ENCODE results near the gene SMAD4.
"Not testable (repeated sequence)": the region's sequence is repeated elsewhere in the genome, so short reads cannot be mapped to it uniquely, and the experiment has no call there.

Gene SMAD4

DNA sequence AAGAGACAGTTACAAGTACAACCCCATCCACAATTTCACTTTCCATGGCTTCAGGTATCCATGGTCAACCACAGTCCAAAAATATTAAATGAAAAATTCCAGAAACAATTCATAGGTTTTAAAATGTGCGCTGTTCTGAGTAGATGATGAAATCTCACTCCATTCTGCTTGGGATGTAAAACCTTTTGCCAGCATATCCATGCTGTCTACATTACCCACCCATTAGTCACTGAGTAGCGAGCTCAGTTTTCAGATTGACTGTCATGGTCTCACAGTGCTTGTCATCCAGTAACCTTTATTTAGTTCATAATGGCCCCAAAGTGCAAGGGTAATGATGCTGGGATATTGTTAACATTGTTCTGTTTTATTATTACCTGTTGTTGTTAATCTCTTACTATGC is 40.5 kb downstream of the SMAD4 start:
- no peak for DNase-seq

DNA sequence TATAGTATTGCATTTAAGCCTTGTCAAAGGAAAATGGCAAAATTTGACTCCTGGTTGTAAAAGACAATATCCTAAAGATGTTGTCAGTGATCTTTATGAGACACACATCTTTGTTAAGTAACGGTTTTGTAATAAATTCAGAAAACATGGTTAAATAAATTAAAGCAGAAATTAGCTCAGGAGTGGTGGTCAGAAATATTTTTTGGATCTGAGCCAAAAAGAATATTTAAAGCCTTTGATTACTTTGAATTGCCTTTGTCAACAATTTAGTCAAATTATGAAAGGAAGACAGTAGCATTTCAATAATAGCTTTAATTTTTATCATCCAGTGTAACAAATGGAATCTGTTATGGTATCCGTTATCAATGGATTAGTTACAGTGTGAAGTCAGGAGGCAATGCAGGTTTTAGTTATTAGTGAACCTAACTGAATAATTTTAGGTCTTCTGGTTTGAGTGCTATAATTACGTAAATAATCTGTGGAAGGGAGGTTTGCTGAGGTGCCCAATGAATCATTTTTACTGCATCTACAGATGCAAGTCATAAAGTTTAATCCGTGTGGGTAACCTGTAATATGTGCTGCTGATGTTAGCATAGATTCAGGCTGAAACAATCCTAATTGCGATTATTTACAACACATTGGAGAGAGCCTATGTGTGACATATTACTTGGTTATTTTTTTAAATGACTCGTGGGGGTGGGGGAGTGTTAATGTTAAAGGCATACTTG is 42.7 kb downstream of the SMAD4 start:
- DNase-seq = no peak

DNA sequence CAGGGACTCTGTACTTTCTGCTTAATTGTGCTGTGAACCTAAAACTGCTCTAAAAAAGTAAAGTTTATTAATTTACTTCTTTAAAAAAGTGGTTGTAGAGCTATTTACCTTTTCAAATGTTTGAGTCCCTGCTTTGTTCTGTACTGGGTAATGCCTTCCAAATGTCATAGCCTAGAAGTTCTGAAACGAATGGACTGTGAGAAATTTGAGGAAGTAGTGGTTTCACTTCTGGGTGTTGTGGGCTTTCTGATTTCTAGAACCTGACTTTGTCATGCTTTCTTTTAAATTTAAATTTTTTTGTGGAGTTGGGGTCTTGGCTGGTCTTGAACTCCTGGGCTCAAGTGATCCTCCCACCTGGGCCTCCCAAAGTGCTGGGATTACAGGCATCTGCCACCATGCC is 44.6 kb downstream of the SMAD4 start:
- DNase-seq = no peak

DNA sequence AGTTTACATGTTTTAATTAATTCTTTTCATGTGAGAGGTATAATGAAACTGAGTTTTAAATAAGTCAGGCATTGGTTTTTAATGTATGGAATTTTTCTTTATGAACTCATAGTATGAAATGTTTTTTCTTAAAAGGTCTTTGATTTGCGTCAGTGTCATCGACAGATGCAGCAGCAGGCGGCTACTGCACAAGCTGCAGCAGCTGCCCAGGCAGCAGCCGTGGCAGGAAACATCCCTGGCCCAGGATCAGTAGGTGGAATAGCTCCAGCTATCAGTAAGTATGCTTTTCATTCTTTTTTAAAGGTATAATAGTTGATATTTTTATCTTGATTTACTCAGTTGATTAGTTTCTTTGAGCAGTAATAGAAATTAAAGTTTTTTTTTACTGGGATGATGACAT is 46.5 kb downstream of the SMAD4 start:
- no peak for DNase-seq

DNA sequence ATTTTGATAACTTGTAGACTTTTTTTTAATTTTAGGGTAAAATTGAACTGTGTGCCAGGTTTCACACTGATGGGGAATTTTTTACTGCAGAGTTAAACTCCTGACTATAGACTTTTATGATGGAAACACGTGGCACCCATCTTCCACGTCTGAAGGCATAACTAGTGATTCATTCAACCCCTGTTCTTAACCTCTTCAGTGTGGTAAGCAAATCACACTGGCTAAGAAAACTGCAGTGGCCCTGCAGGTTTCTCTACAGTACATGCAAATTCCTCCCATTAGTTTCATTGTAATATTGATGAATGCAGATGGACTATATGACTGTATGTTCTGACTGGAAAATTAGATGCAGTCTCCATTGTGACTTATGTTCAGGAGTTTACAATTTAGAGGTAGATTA is 47.2 kb downstream of the SMAD4 start:
- no peak for DNase-seq

DNA sequence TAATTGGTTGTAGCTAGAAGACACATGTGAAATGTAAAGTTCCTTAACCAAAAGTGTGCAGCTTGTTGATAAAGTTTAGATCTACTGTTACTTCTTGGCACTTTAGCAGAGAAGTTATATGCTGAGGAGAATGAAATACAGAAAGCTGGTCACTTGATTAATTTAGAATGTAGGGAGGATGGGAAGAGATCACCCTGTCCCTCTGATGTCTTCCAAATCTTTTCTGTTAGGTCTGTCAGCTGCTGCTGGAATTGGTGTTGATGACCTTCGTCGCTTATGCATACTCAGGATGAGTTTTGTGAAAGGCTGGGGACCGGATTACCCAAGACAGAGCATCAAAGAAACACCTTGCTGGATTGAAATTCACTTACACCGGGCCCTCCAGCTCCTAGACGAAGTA is 48.0 kb downstream of the SMAD4 start:
- no peak for DNase-seq

DNA sequence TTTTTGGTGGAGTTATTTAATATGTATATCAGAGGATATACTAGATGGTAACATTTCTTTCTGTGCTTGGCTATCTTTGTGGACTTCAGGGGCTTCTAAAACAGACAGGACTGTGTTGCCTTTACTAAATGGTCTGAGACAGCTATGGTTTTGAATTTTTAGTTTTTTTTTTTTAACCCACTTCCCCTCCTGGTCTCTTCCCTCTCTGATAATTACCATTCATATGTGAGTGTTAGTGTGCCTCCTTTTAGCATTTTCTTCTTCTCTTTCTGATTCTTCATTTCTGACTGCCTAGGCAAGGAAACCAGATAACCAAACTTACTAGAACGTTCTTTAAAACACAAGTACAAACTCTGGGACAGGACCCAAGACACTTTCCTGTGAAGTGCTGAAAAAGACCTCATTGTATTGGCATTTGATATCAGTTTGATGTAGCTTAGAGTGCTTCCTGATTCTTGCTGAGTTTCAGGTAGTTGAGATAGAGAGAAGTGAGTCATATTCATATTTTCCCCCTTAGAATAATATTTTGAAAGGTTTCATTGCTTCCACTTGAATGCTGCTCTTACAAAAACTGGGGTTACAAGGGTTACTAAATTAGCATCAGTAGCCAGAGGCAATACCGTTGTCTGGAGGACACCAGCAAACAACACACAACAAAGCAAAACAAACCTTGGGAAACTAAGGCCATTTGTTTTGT is 52.7 kb downstream of the SMAD4 start:
- DNase-seq = no peak

DNA sequence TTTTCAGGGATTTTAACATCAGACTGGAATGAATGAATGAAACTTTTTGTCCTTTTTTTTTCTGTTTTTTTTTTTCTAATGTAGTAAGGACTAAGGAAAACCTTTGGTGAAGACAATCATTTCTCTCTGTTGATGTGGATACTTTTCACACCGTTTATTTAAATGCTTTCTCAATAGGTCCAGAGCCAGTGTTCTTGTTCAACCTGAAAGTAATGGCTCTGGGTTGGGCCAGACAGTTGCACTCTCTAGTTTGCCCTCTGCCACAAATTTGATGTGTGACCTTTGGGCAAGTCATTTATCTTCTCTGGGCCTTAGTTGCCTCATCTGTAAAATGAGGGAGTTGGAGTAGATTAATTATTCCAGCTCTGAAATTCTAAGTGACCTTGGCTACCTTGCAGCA is 53.4 kb downstream of the SMAD4 start:
- DNase-seq = no peak

DNA sequence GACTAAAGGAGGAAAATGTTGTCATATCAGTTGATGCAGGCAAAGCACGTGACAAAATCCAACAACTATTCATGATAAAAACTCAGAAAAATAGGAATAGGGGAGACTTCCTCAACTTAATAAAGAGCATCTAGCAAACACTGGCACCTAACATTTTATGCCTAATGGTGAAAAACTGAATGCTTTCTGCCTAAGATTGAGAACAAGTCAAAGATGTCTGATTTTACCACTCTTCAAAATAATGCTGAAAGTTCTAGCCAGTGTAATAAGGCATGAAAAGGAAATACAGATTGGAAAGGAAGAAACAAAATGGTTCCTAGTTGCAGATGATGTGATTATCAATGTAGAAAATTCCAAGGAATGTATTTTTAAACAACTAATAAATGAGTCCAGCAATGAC is 58.4 kb downstream of the SMAD4 start:
- DNase-seq = no peak

DNA sequence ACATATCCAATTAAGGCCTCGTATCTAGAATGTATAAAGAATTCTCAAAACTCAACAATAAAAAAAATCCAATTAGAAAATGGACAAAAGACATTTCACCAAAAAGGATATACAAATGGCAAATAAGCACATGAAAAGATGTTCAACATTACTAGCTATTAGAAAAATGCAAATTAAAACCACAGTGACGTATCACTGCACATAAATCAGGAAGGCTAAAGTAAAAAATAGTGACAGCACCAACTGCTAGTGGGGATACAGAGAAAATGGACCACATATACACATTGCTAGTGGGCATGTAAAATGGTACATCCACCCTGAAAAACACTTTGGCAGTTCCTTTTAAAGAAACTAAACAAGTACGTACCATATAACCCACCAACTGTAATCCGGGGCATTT is 59.7 kb downstream of the SMAD4 start:
- DNase-seq = no peak

DNA sequence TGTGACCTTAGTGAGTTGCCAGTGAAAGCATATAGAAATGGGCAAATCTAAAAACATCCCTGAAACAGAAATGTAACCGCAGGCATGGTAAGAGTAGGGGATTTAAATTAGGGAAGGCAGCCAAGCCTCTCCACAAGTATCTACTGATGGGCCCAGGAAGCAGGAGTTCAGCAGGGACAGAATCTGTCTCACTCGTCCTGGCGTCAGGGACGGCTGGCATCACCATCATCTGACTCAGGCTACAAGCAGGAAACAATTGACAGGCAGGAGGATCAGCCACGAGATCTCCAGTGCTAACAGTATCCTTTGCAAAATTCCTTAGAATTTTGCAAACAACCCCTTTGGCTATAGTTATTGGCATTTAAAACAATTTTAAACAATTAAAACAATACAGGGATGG is 61.3 kb downstream of the SMAD4 start:
- DNase-seq = no peak

DNA sequence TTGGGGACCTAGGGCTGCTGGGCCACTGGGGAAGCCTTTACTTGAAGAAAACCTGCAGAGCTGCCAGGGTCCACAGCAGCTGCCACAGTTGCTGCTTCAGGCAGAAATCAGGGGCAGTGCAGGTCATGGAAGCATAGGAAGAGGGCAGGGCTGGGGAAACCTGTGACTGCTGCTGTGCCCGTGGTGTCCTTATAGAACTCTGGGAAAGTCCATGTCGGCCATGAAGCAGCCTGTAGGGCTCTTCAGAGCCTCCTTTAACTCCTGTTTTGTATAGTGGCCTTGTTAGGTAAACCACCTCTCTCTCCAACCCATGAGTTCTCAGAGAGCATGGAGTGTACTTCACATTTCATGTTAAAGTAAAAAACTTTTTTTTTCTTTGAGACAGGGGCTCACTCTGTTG is 62.1 kb downstream of the SMAD4 start:
- DNase-seq = no peak

DNA sequence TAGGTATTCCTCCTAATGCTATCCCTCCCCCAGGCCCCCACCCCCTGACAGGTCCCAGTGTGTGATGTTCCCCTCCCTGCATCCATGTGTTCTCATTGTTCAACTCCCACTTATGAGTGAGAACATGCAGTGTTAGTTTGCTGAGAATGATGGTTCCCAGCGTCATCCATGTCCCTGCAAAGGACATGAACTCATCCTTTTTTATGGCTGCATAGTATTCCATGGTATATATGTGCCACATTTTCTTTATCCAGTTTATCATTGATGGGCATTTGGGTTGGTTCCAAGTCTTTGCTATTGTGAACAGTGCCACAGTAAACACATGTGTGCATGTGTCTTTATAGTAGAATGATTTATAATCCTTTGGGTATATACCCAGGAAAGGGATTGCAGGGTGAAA is 63.0 kb downstream of the SMAD4 start:
- not testable (repeated sequence) for DNase-seq

DNA sequence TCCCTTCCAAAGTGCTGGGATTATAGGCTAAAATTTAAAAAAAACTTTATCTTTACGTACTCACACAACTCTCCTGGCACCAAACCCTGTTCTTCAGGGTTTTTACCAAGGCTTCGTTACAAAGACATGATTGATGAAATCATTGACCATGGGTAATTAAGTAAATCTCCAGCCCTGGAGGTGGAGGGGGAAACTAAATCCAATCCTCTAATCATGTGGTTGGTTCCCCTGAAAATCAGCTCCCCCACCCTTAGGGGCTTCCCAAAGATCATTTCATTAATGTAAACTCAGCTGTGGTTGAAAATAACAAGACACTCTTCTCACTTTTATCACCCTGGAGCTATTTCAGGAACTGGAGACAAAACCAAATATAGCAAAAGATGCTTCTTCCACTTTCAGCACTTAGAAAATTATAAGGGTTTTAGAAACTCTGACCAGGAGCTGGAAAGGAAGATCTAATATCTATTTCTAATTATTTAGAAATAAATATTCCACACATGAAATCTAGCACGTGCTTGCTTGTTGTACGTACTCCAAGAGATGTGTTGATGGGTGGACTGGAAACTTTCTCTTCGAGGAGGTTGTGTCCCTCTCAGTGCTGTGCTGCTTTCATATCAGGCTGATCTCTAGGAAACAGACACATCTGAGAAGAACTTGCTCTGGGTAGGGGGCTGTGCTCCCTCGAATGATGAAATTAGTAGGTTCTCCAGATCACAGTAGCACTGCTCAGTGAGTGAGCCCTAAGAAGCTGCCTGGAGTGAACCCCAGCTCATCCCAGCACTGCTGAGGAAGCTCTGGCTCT is 67.2 kb downstream of the SMAD4 start:
- DNase-seq = no peak

DNA sequence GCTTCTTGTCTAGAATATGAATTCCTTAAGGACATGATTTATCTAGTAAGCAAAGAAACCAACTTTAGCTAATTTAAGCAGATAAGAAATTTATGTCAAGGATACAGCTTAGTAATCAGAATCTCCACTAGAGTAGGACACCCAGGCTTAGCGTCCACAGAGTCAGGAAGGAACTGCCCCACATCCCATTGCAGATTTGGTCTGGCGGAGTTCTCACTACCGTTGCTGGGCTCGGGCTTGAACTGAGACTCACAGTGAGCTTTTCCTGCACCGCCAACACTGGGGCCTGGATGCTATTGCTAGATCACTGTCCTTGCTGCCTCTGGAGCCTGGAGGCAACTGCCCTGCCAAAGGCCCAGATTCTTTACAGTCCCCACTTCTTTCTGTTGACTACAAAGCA is 68.1 kb downstream of the SMAD4 start:
- DNase-seq = no peak

DNA sequence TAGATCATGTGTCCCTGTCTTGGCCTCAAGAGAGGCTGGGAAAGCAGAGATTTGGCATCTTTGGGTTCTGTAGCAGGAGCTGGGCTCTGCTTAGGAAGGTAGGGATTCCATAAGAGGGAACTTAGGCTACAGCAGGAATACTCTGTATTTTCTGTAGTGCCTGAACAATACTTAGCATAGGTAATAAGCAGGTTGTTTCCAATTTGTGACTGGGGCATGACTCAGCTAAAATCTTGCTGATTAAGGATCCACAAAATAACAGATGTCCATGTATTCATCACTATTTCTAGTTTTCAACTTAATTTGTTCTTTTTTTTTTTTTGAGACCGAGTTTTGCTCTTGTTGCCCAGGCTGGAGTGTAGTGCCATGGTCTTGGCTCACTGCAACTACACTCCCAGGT is 68.5 kb downstream of the SMAD4 start:
- DNase-seq = no peak

DNA sequence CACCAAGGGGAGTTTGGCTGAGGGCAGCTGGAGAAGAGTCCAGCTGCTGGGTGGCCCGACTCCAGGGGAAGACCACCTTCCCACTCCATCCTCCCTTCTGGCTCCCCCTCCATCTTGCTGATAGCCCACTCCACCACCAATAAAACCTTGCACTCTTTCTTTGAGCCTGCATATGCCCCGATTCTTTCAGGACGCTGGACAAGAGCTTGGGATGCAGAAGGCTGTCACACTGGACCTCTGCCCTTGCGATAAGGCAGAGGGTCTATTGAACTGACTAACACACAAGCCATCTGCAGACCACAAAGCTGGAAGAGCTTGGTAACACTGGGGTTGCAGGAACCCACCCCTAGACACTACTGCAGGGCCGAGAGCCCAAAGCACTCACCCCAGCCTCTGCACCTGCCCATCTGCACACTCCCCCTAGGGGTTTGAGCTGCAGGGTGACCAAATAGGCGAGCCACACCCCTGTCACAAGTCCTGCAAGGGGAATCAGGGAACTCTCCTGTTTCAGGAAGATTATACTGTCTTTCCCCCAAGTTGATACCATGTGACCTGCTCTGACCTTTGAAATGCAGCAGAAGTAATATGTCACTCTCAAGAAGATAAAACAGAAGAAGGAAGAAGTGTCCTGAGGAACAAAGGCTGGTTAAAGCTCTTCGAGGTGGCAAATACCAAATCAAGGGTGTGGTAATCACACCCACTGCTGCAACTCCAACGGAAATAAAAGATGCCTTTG is 70.5 kb downstream of the SMAD4 start:
- DNase-seq = no peak

DNA sequence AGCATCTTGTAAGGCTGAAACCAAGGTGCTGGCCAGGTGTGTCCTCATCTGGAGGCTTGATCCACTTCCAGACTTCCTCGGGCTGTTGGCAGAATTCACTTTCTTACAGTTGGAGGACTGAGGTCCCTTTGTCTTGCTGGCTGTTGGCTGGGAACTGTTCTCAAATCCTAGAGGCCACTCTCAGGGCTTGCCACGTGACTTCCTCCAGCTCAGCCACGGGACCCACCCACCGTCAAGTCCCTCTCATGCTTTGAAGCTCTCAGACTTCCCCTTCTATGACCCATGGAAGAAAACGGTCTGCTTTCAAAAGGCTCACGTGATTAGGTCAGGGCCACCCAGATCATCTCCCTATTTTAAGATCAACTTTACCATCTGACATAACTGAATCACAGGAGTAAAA is 77.1 kb downstream of the SMAD4 start:
- DNase-seq = no peak

DNA sequence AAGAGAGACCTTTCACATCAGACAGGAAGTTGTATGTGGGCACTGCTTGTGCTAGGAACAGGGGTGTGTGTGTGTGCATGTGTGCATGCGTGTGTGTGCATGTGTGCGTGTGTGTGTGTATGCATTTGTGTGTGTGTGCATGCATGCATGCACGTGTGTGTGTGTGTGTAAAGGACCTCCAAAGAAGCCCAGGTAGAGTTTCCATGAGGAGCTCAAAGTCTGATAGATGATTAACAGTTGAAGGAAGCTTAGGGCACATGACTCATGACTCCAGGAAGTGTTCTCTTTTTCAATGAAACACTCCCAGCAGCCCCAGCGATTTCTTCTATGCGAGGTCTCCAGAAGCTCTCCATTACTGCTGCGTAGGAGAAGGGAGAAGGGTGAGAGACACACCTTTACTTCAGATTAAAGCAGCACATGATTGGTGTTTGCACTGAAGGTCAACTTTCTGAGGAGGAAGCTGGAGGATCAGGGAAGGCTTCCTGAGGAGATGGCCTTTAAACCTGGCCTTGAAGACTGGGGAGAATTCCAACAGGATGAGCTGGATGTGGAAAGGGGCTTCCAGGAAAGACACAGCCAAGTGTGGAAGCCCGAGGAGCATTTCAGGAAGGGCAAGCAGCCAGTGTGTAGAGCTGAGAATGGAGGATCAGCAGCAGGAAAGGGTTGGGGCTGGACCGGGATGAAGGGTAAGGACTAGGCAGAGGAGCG is 77.7 kb downstream of the SMAD4 start:
- DNase-seq = no peak

DNA sequence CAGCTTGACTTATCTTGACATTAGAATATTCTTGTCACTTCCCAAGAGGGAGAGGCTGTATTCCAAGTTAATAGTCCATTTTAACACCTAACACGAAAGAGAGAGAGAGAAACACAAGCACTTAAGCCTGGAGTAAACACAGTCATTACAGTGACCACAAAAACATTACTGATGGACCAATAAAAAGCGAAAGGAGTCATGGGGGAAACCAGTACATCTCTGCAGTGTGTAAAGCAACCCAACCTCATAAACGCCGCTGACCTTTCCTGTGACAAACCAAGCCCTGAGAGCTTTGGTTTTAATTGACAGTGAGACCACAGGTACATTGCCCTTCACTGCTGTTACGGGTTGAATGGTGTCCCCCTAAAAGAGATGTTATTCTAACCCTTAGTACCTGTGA is 78.3 kb downstream of the SMAD4 start:
- no peak for DNase-seq

DNA sequence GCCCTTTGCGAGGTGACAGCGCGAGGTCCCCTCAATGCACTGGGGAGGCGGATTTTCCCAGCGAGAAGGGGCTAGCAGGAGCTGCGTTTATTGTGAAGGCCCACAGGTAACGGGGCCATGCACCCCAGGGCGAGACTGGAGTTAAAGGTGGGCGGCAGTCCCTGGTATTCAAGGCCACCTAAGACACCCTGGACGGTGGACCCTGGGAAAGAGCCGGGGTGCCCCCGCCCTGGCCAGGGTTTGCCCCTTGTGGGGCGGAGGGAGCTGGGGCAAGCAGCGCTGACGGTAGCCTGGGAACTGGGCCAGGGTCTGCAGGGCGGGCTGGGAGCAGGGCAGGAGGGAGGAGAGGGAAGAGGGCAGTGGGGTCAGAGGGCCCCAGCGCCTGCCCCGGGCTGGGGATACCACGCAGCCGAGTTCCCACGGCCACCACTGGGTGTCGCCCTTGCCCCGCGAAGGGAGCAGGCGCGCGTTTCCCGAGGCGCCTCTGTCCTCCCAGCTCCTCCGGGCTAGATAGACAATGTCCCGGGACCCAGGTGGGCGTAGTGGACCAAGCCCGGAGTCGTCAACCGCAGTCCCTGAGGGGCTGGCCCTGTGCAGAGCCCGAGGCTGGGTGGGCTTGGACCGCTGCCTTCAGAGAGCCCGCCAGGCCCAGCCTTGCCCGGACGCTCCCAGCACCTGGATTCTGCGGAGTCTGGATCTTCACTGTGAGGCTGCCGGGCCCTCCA is 80.2 kb downstream of the SMAD4 start:
- peak; percentile 97 for DNase-seq

All from activated CD8-positive, alpha-beta memory T cell treated with anti-CD3 and anti-CD28 coated beads, Interleukin-2, amount 50 U/mL, for 48 hours (primary cell).